Lower leg skin (tissue), 4 donors: ENCODE measurements around the gene HOXB1. TPM values are rescaled to one million over a fixed set of nuclear protein-coding genes. Genes with fewer than 3 reads are reported as not detected.

Experiments
- DNase-seq, 2 donors: peaks; one replicate each; pipeline ENCODE4 v3.0.0-alpha.2; 2019; ENCODE audit warnings: low spot score in 2 of 2
- H3K4me3 ChIP-seq: fragments of 200-600 bp; sonication (generic); 2 replicates; pipeline ENCODE4 v1.5.1; 2017; ENCODE audit warnings: mild to moderate bottlenecking, low read depth; ENCODE audit not compliant: poor library complexity, severe bottlenecking
- POLR2A ChIP-seq, 2 donors: fragments of 450-650 bp; IDR thresholded peaks; one replicate each; pipeline ENCODE4 v1.6.1; 2016 to 2017; ENCODE audit warnings: antibody characterized with exemption in 2 of 2, mild to moderate bottlenecking in 1 of 2, moderate library complexity in 1 of 2
- WGBS, 2 donors: methylation state at CpG; one replicate each; pipeline ENCODE4 v1.1.5; 2018; 5-methylcytosine and 5-hydroxymethylcytosine counted together
- intact Hi-C: fragments of 100-400 bp; cut with DNase I; formaldehyde crosslinking; loops from one replicate; pipeline ENCODE4 v1.15.0; 2023; ENCODE audit warnings: low total_unique reads
- total RNA-seq, 4 donors: library from RNA; depleted of rRNA; stranded (reverse); fragments of >200 nt; gene quantifications; one replicate each; pipeline ENCODE4 v1.1.0, GENCODE V29; 2016
- TF ChIP-seq, protein P1 (sequence below), 3 donors: fragments of 450-650 bp; IDR thresholded peaks; one replicate each; pipeline ENCODE4 v1.5.1; 2016; ENCODE audit warnings: antibody characterized with exemption in 3 of 3, mild to moderate bottlenecking in 3 of 3, moderate library complexity in 2 of 3

HOXB1 gene
- total RNA-seq, 4 donors from 2014 or later = 0.19 to 0.52 TPM; not detected in 2

DNA sequence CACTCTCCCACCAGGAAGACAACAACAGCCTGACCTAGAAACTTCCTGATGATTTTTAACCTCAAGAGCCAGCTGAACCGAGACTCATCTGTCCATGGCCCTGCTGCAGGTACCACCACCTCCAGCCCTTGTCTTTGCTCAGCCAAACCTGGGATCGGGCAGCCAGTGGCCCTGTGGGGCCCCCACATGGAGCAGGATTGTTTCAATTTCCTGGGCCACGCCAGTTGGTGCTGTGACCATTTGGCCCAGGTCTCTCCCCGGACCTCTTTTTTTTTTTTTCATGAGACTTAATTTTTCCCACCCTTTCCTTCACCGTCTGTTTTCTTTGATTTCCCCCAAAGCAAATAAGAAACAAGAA lies 22.4 kb upstream of the HOXB1 start:
- no peak for DNase-seq
- WGBS, 2 donors = 61 to 65% methylated on average over 5 of the region's 5 CpGs
- no peak for TF ChIP-seq POLR2A (IDR thresholded peaks at IDR 0.05)
- intact Hi-C loops = no loop called here
- H3K4me3 ChIP-seq = no peak overlapping the region

DNA sequence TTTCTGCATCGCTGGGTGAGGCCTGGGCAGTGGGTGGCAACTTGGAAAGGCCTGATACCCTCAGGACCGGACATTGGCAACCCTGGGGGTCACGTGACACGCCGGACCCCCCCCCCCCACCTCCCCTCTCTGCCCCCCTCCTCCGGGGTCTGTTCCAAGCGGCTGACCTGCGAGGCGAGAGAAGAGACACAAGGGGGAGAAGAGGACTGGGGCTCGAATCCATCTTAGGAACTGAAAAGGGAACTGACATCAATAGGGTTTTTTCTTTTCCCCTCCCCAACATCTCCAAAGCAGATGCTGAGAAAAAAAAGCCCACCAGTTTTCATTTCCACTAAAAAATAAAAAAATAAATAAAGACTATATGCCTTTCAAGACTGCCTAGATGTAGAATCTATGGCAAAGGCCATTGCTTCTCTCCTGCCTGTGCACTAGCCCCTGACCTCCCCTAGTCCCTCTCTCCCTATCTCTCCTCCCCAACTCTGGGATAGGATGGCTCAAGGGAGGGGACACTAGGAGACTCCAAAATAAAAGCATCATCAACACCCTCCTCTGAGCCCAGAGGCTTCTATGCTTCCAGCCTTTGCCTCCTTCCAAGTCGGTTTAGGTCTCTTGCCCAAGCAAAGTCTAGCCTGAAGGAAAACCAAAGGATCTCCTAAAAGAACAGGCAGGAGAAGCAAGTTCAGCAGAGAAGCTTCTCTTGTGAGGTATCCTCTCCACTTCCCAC lies 21.8 kb upstream of the HOXB1 start:
- DNase-seq = no peak
- TF ChIP-seq POLR2A (IDR thresholded peaks at IDR 0.05) = no peak
- TF ChIP-seq, protein P1, sequence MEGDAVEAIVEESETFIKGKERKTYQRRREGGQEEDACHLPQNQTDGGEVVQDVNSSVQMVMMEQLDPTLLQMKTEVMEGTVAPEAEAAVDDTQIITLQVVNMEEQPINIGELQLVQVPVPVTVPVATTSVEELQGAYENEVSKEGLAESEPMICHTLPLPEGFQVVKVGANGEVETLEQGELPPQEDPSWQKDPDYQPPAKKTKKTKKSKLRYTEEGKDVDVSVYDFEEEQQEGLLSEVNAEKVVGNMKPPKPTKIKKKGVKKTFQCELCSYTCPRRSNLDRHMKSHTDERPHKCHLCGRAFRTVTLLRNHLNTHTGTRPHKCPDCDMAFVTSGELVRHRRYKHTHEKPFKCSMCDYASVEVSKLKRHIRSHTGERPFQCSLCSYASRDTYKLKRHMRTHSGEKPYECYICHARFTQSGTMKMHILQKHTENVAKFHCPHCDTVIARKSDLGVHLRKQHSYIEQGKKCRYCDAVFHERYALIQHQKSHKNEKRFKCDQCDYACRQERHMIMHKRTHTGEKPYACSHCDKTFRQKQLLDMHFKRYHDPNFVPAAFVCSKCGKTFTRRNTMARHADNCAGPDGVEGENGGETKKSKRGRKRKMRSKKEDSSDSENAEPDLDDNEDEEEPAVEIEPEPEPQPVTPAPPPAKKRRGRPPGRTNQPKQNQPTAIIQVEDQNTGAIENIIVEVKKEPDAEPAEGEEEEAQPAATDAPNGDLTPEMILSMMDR (IDR thresholded peaks at IDR 0.05) = no peak
- no peak overlapping the region for H3K4me3 ChIP-seq
- intact Hi-C loops = no loop called here
- WGBS, 2 donors = 46 to 48% methylated on average over 11 of the region's 11 CpGs

GRCh38 chr17:48551596-48552465 lies 21.0 kb upstream of the HOXB1 start:
- TF ChIP-seq POLR2A (IDR thresholded peaks at IDR 0.05) = no peak
- TF ChIP-seq, protein P1 (IDR thresholded peaks at IDR 0.05) = no peak
- intact Hi-C loops = no loop called here
- no peak overlapping the region for H3K4me3 ChIP-seq
- no peak for DNase-seq
- WGBS, 2 donors = 79 to 84% methylated on average over 47 of the region's 47 CpGs

GRCh38 chr17:48551214-48551555 lies 20.4 kb upstream of the HOXB1 start:
- 87 to 90% methylated on average over 19 of the region's 19 CpGs for WGBS, 2 donors
- intact Hi-C loops = no loop called here
- TF ChIP-seq, protein P1 (IDR thresholded peaks at IDR 0.05) = no peak
- TF ChIP-seq POLR2A (IDR thresholded peaks at IDR 0.05) = no peak
- no peak overlapping the region for H3K4me3 ChIP-seq
- no peak for DNase-seq

DNA sequence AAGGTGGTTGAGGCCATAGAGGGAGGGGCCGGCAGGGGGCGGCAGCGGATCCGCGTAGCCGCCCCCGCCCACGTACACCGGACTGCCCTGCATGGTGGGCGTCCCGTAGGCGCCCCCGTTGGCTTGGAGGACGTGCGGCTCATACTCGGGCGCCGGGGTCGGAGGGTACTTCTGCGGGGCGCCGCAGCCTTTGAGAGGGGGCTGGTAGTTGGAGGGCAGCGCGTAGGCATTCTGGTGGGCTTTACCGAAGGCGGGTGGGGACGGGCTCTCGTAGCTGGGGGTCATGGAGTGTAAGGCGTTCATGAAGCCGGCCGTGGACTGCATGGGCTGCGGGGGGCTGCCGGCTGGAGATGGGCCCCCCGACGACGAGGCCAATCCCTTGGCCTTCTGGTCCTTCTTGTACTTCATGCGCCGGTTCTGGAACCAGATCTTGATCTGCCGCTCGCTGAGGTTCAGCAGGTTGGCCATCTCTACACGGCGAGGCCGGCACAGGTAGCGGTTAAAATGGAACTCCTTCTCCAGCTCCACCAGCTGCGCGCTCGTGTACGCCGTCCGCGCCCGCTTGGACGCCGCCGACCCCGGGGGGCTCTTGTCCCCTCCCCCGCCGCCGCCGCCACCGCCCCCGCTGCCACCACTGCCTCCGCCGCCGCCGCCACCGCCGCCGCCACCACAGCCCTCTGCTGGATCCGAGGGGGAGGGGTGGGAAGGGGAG lies 19.8 kb upstream of the HOXB1 start:
- TF ChIP-seq POLR2A (IDR thresholded peaks at IDR 0.05) = no peak
- TF ChIP-seq, protein P1 (IDR thresholded peaks at IDR 0.05) = no peak
- intact Hi-C loops = no loop called here
- no peak for DNase-seq
- no peak overlapping the region for H3K4me3 ChIP-seq
- WGBS, 2 donors = 81 to 84% methylated on average over 70 of the region's 70 CpGs
